HFF-Myc (cell line): ENCODE results near the gene LCLAT1.
"Not testable (repeated sequence)": the region's sequence is repeated elsewhere in the genome, so short reads cannot be mapped to it uniquely, and the experiment has no call there.

Experiments used
- DNase-seq: peaks from one replicate; pipeline ENCODE4 v3.0.0-alpha.2; 2011; ENCODE audit warnings: low read depth; ENCODE audit errors: extremely low read depth
- H3K4me3 ChIP-seq: replicated peaks from 2 replicates; pipeline ENCODE4 v1.5.1; 2011; ENCODE audit warnings: low read depth, mild to moderate bottlenecking, control low read depth, low read length
- CTCF ChIP-seq: IDR thresholded peaks from 2 replicates; pipeline ENCODE4 v1.5.1; 2012; ENCODE audit warnings: mild to moderate bottlenecking, low read depth, low read length, control low read depth; ENCODE audit errors: missing control alignments

Gene LCLAT1

GRCh38 chr2:30504731-30505130, 57.7 kb downstream of the LCLAT1 start:
- DNase-seq = no peak
- no peak overlapping the region for H3K4me3 ChIP-seq
- TF ChIP-seq CTCF = no peak

GRCh38 chr2:30505500-30506180, 58.6 kb downstream of the LCLAT1 start:
- no peak overlapping the region for H3K4me3 ChIP-seq
- DNase-seq = no peak
- no peak for TF ChIP-seq CTCF

- not testable (repeated sequence) for DNase-seq, H3K4me3 ChIP-seq
Observed at GRCh38 chr2:30507460-30507859, 60.4 kb downstream of the LCLAT1 start.

- TF ChIP-seq CTCF = no peak
- DNase-seq = no peak
- no peak overlapping the region for H3K4me3 ChIP-seq
Observed at GRCh38 chr2:30509716-30510115, 62.7 kb downstream of the LCLAT1 start.

GRCh38 chr2:30510409-30510808, 63.4 kb downstream of the LCLAT1 start:
- TF ChIP-seq CTCF = no peak
- DNase-seq = no peak
- no peak overlapping the region for H3K4me3 ChIP-seq

- H3K4me3 ChIP-seq = no peak overlapping the region
- no peak for TF ChIP-seq CTCF
- DNase-seq = no peak
Observed at GRCh38 chr2:30511122-30512083, 64.4 kb downstream of the LCLAT1 start.

- no peak for DNase-seq
- no peak overlapping the region for H3K4me3 ChIP-seq
- no peak for TF ChIP-seq CTCF
Observed at GRCh38 chr2:30512243-30512886, 65.3 kb downstream of the LCLAT1 start.

GRCh38 chr2:30513649-30514048, 66.6 kb downstream of the LCLAT1 start:
- not testable (repeated sequence) for DNase-seq, H3K4me3 ChIP-seq
